ENCODE measurements around the gene ZNF319. TPM values are rescaled to one million over a fixed set of nuclear protein-coding genes. Genes with fewer than 3 reads are reported as not detected.

ZNF319 gene
- total and polyA plus RNA-seq, 10 of the 15 experiments (the other 5 are each of a cell fraction or from before 2014, with no cell fraction given), result 0.29 to 7.4 (median 1.7) TPM

GRCh38 chr16:58020628-58021521 lies 20.4 kb upstream of the ZNF319 start:
- RAD21 ChIA-PET (ENCODE audit: unreplicated experiment), result interaction anchor here (1.0 to 1.2 kb wide), 2 partner anchors 14 to 101 kb away, joined by 3 to 4 read pairs; no protein-coding TSS in a partner anchor
- in situ Hi-C loops (cut with MboI), result loop anchor here (5.0 kb wide), 1 partner anchor 106 kb away; the partner anchor contains the start of gene CFAP20
- WGBS (ENCODE audit: insufficient coverage, insufficient replicate concordance, low lambda C conversion rate, missing lambda C conversion rate), result 61% methylated on average over 8 of the region's 8 CpGs
- CTCF ChIA-PET, result interaction anchor here (1.4 kb wide), 1 partner anchor 101 kb away, joined by 10 read pairs; no protein-coding TSS in a partner anchor
- peaks cover 0 to 2% of the 10 kb centered on the region in 2 experiments; a peak in 3 of 4 replicates for H3K36me3 ChIP-seq (ENCODE audit: control insufficient read depth in 2 of 2, insufficient read depth in 2 of 2, low read length in 1 of 2)
- no peak overlapping the region for H2AFZ ChIP-seq (ENCODE audit: control insufficient read depth, low read depth, low read length)
- no peaks in the 10 kb centered on the region; a peak in 2 of 4 replicates for H3K27me3 ChIP-seq (replicated peaks in 1 of 2; ENCODE audit: control insufficient read depth in 2 of 2, insufficient read depth in 2 of 2, low read length in 1 of 2)
- BruUV-seq (replicated peaks), result TSS peak; percentile 94
- no peak for DNase-seq (ENCODE audit: low read depth, low spot score)
- FAIRE-seq, result no peak
- intact Hi-C loops (cut with micrococcal nuclease; ENCODE audit: unreplicated experiment), result loop anchor here (2.0 to 10.0 kb wide), 4 partner anchors 102 to 466 kb away; partner anchors contain the start of gene CSNK2A2
- ATAC-seq, result peak; percentile 67
- H4K20me1 ChIP-seq (ENCODE audit: control insufficient read depth, insufficient read depth), result no peaks in the 10 kb centered on the region
- no peak overlapping the region for H3K4me2 ChIP-seq (ENCODE audit: control insufficient read depth, insufficient read depth)
- no peak overlapping the region for H3K4me3 ChIP-seq
- H3K79me2 ChIP-seq (ENCODE audit: control insufficient read depth, insufficient read depth, low read length), result no peaks in the 10 kb centered on the region
- no peaks in the 10 kb centered on the region; the same call in 1 of the 2 replicates for H3K4me1 ChIP-seq (ENCODE audit: control insufficient read depth, insufficient read depth, low read length)
- POLR2A ChIA-PET, result interaction anchor here (0.6 kb wide), 1 partner anchor 1051 kb away, joined by 4 read pairs; no protein-coding TSS in a partner anchor
- SMC1A ChIA-PET (ENCODE audit: uncharacterized antibody, unreplicated experiment), result interaction anchor here (1.0 to 1.2 kb wide), 3 partner anchors 100 to 175 kb away, joined by 3 to 9 read pairs (median 6); no protein-coding TSS in a partner anchor
- H3K9ac ChIP-seq (ENCODE audit: control insufficient read depth, insufficient read depth, low read length), result no peak overlapping the region
- H3K9me3 ChIP-seq (replicated peaks; ENCODE audit: control insufficient read depth, insufficient read depth, low read length), result no peaks in the 10 kb centered on the region
- no peak overlapping the region for H3K27ac ChIP-seq (ENCODE audit: control insufficient read depth, insufficient read depth)
- TF ChIP-seq LARP7 (IDR thresholded peaks at IDR 0.05), result no peak
- TF ChIP-seq SMC3 (IDR thresholded peaks at IDR 0.05; ENCODE audit: borderline replicate concordance, low read length), result peak; percentile 65; the same call in 1 of the 2 replicates
- peak; percentile 19; the same call in 1 of the 2 replicates for TF ChIP-seq RUNX3 (IDR thresholded peaks at IDR 0.05; ENCODE audit: low read length)
- no peak for TF ChIP-seq EGR1 (IDR thresholded peaks at IDR 0.05; ENCODE audit: borderline replicate concordance in 1 of 2, low read depth in 2 of 2, low read length in 2 of 2)
- TF ChIP-seq NR2C2 (IDR thresholded peaks at IDR 0.05; ENCODE audit: borderline replicate concordance, control insufficient read depth, insufficient read length, low read depth), result no peak
- TF ChIP-seq, protein P1, sequence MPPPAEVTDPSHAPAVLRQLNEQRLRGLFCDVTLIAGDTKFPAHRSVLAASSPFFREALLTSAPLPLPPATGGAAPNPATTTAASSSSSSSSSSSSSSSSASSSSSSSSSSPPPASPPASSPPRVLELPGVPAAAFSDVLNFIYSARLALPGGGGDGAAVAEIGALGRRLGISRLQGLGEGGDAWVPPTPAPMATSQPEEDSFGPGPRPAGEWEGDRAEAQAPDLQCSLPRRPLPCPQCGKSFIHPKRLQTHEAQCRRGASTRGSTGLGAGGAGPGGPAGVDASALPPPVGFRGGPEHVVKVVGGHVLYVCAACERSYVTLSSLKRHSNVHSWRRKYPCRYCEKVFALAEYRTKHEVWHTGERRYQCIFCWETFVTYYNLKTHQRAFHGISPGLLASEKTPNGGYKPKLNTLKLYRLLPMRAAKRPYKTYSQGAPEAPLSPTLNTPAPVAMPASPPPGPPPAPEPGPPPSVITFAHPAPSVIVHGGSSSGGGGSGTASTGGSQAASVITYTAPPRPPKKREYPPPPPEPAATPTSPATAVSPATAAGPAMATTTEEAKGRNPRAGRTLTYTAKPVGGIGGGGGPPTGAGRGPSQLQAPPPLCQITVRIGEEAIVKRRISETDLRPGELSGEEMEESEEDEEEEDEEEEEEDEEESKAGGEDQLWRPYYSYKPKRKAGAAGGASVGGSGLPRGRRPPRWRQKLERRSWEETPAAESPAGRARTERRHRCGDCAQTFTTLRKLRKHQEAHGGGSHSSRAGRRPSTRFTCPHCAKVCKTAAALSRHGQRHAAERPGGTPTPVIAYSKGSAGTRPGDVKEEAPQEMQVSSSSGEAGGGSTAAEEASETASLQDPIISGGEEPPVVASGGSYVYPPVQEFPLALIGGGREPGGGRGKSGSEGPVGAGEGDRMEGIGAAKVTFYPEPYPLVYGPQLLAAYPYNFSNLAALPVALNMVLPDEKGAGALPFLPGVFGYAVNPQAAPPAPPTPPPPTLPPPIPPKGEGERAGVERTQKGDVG (CRISPR knock-in tag; IDR thresholded peaks at IDR 0.05), result no peak
- no peak for TF ChIP-seq RBBP5 (conservative IDR thresholded peaks at IDR 0.05)
- TF ChIP-seq ATF2 (IDR thresholded peaks at IDR 0.05; ENCODE audit: low read length), result no peak
- TF ChIP-seq RFX5 (IDR thresholded peaks at IDR 0.05; ENCODE audit: low read depth, low read length), result no peak
- no peak for TF ChIP-seq ZNF384 (IDR thresholded peaks at IDR 0.05; ENCODE audit: borderline replicate concordance, low read depth, low read length)
- no peak for TF ChIP-seq ZNF622 (IDR thresholded peaks at IDR 0.05)
- TF ChIP-seq GABPA (IDR thresholded peaks at IDR 0.05; ENCODE audit: low read depth), result no peak
- TF ChIP-seq POU2F2 (IDR thresholded peaks at IDR 0.05; ENCODE audit: borderline replicate concordance, low read depth, low read length), result no peak
- TF ChIP-seq ZSCAN29 (IDR thresholded peaks at IDR 0.05), result no peak
- TF ChIP-seq SIX5 (IDR thresholded peaks at IDR 0.05; ENCODE audit: low read depth, low read length, severe bottlenecking), result no peak
- no peak for TF ChIP-seq CBX5 (IDR thresholded peaks at IDR 0.05; ENCODE audit: low read depth)
- no peak for TF ChIP-seq KDM1A (IDR thresholded peaks at IDR 0.05; ENCODE audit: borderline replicate concordance)
- no peak for TF ChIP-seq CREM (IDR thresholded peaks at IDR 0.05; ENCODE audit: low read depth)
- no peak for TF ChIP-seq SP1 (IDR thresholded peaks at IDR 0.05; ENCODE audit: low read depth, low read length)
- no peak for TF ChIP-seq JUNB (IDR thresholded peaks at IDR 0.05)
- TF ChIP-seq MEF2B (IDR thresholded peaks at IDR 0.05; ENCODE audit: partially characterized antibody, poor library complexity, severe bottlenecking), result no peak

Measured in GM12878 (cell line).